Measurements from ENCODE around the gene WWC2.

Gene WWC2

GRCh38 chr4:183165376-183165775, 66.3 kb downstream of the WWC2 start:
- TF ChIP-seq CTCF (conservative IDR thresholded peaks at IDR 0.05; ENCODE audit: low read length), result no peak
- DNase-seq (ENCODE audit: low read depth), result peak; percentile 69
- H3K4me3 ChIP-seq (ENCODE audit: low read length), result no peak overlapping the region

GRCh38 chr4:183170894-183171293, 71.8 kb downstream of the WWC2 start:
- no peak for TF ChIP-seq CTCF (conservative IDR thresholded peaks at IDR 0.05; ENCODE audit: low read length)
- DNase-seq (ENCODE audit: low read depth), result no peak
- no peak overlapping the region for H3K4me3 ChIP-seq (ENCODE audit: low read length)

GRCh38 chr4:183171484-183172267, 72.6 kb downstream of the WWC2 start:
- TF ChIP-seq CTCF (conservative IDR thresholded peaks at IDR 0.05; ENCODE audit: low read length), result no peak
- no peak for DNase-seq (ENCODE audit: low read depth)
- no peak overlapping the region for H3K4me3 ChIP-seq (ENCODE audit: low read length)

GRCh38 chr4:183172881-183173280, 73.8 kb downstream of the WWC2 start:
- TF ChIP-seq CTCF (conservative IDR thresholded peaks at IDR 0.05; ENCODE audit: low read length), result no peak
- DNase-seq (ENCODE audit: low read depth), result no peak
- H3K4me3 ChIP-seq (ENCODE audit: low read length), result no peak overlapping the region

GRCh38 chr4:183173580-183174526, 74.8 kb downstream of the WWC2 start:
- no peak overlapping the region for H3K4me3 ChIP-seq (ENCODE audit: low read length)
- no peak for TF ChIP-seq CTCF (conservative IDR thresholded peaks at IDR 0.05; ENCODE audit: low read length)
- DNase-seq (ENCODE audit: low read depth), result peak; percentile 58

- DNase-seq (ENCODE audit: low read depth), result peak; percentile 55
- no peak for TF ChIP-seq CTCF (conservative IDR thresholded peaks at IDR 0.05; ENCODE audit: low read length)
- no peak overlapping the region for H3K4me3 ChIP-seq (ENCODE audit: low read length)
Measured at GRCh38 chr4:183175631-183176232, 76.7 kb downstream of the WWC2 start.
